Uterus (tissue), 4 donors: ENCODE results near the gene ABCA5. TPM values are rescaled to one million over a fixed set of nuclear protein-coding genes. Genes with fewer than 3 reads are reported as not detected.
"Not testable (repeated sequence)": the region's sequence is repeated elsewhere in the genome, so short reads cannot be mapped to it uniquely, and the experiment has no call there.

Source experiments
- DNase-seq, 2 donors: peaks; one replicate each; pipeline ENCODE4 v3.0.0-alpha.2; 2019 to 2020
- H3K27ac ChIP-seq, 2 donors: fragments of 200-600 bp; sonication (generic); 1 replicate in 1 of 2; 2 replicates in 1 of 2; pipeline ENCODE4 v1.5.1; 2016 to 2018
- H3K27me3 ChIP-seq, 2 donors: fragments of 200-600 bp; sonication (generic); one replicate each; pipeline ENCODE4 v1.5.1; 2018 to 2019; ENCODE audit warnings: control low read depth in 1 of 2
- H3K36me3 ChIP-seq, 2 donors: fragments of 200-600 bp; sonication (generic); one replicate each; pipeline ENCODE4 v1.5.1; 2019; ENCODE audit warnings: control low read depth in 1 of 2
- H3K4me1 ChIP-seq, 2 donors: fragments of 200-600 bp; sonication (generic); one replicate each; pipeline ENCODE4 v1.5.1; 2018 to 2019; ENCODE audit warnings: control low read depth in 1 of 2
- H3K4me3 ChIP-seq, 2 donors: fragments of 200-600 bp; sonication (generic); 1 replicate in 1 of 2; 2 replicates in 1 of 2; pipeline ENCODE4 v1.5.1; 2018 to 2019; ENCODE audit warnings: mild to moderate bottlenecking in 1 of 2
- H3K9me3 ChIP-seq, 2 donors: fragments of 200-600 bp; sonication (generic); one replicate each; pipeline ENCODE4 v1.5.1; 2019; ENCODE audit warnings: control low read depth in 1 of 2
- POLR2A ChIP-seq, 2 donors: fragments of 450-650 bp; IDR thresholded peaks; one replicate each; pipeline ENCODE4 v1.6.1; 2016; ENCODE audit warnings: antibody characterized with exemption in 2 of 2, mild to moderate bottlenecking in 1 of 2, moderate library complexity in 1 of 2
- intact Hi-C: fragments of 100-400 bp; cut with DNase I; formaldehyde crosslinking; loops from one replicate; pipeline ENCODE4 v1.15.1; 2023; ENCODE audit warnings: low total_unique reads
- total RNA-seq, 4 donors: library from RNA; depleted of rRNA in 3 of 4; stranded (reverse); fragments of >200 nt in 3 of 4; gene quantifications; one replicate each; pipeline versions ENCODE4 v1.1.0 to v1.2.4, GENCODE V29; 2014 to 2023
- TF ChIP-seq, protein P1 (sequence below), 4 experiments: fragments of 200-600 bp in 2 of 4; fragments of 450-650 bp in 2 of 4; sonication (generic) in 2 of 4; IDR thresholded peaks; one replicate each; pipeline ENCODE4 v1.5.1; 2016 to 2019; ENCODE audit warnings: antibody characterized with exemption in 4 of 4, mild to moderate bottlenecking in 2 of 4, moderate library complexity in 1 of 4
- donor health status: DM: yes; HTN: yes; CAD: no.

The ABCA5 gene
- total RNA-seq, 4 donors from 2014 or later, result 5.9 to 50.9 (median 36.3) TPM

DNA sequence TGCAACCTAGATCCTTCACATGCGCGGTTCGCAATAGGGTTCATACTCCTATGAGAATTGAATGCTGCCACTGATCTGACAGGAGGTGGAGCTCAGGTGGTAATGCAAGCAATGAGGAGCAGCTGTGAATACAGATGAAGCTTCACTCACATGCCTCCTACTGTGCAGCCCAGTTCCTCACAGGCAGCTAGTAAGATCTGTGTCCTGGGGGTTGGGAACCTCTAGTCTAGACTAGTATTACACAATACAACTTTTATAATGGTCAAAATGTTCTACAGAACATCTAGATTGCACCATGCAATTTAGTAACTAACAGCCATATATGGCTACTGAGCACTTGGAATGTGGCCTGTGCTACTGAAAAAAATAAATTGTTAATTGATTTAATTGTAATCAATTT lies 26.7 kb downstream of the ABCA5 start:
- no peaks in the 10 kb centered on the region for H3K36me3 ChIP-seq
- H3K4me1 ChIP-seq, result no peaks in the 10 kb centered on the region
- H3K4me3 ChIP-seq, result no peak overlapping the region
- no peaks in the 10 kb centered on the region for H3K9me3 ChIP-seq
- no peaks in the 10 kb centered on the region for H3K27me3 ChIP-seq
- no peak overlapping the region for H3K27ac ChIP-seq
- TF ChIP-seq, protein P1, sequence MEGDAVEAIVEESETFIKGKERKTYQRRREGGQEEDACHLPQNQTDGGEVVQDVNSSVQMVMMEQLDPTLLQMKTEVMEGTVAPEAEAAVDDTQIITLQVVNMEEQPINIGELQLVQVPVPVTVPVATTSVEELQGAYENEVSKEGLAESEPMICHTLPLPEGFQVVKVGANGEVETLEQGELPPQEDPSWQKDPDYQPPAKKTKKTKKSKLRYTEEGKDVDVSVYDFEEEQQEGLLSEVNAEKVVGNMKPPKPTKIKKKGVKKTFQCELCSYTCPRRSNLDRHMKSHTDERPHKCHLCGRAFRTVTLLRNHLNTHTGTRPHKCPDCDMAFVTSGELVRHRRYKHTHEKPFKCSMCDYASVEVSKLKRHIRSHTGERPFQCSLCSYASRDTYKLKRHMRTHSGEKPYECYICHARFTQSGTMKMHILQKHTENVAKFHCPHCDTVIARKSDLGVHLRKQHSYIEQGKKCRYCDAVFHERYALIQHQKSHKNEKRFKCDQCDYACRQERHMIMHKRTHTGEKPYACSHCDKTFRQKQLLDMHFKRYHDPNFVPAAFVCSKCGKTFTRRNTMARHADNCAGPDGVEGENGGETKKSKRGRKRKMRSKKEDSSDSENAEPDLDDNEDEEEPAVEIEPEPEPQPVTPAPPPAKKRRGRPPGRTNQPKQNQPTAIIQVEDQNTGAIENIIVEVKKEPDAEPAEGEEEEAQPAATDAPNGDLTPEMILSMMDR (IDR thresholded peaks at IDR 0.05), result no peak
- TF ChIP-seq POLR2A (IDR thresholded peaks at IDR 0.05), result no peak
- DNase-seq, result no peak
- intact Hi-C loops, result no loop called here

- H3K36me3 ChIP-seq, H3K4me1 ChIP-seq, H3K9me3 ChIP-seq, H3K4me3 ChIP-seq, DNase-seq, intact Hi-C loops, H3K27me3 ChIP-seq, H3K27ac ChIP-seq: not testable (repeated sequence)
Observed at GRCh38 chr17:69298120-69298722, 28.7 kb downstream of the ABCA5 start.

GRCh38 chr17:69287168-69287567 lies 39.8 kb downstream of the ABCA5 start:
- H3K4me3 ChIP-seq, result no peak overlapping the region
- no peak for TF ChIP-seq POLR2A (IDR thresholded peaks at IDR 0.05)
- TF ChIP-seq, protein P1 (IDR thresholded peaks at IDR 0.05), result no peak
- intact Hi-C loops, result no loop called here
- no peak overlapping the region for H3K27ac ChIP-seq
- no peaks in the 10 kb centered on the region for H3K4me1 ChIP-seq
- DNase-seq, result no peak
- no peaks in the 10 kb centered on the region for H3K9me3 ChIP-seq
- no peaks in the 10 kb centered on the region for H3K27me3 ChIP-seq
- H3K36me3 ChIP-seq, result no peaks in the 10 kb centered on the region

GRCh38 chr17:69286257-69286656 lies 40.7 kb downstream of the ABCA5 start:
- Histone ChIP-seq H3K27me3 (no peaks in the 10 kb centered on the region), H3K27ac (no peak overlapping the region), H3K36me3 (no peaks in the 10 kb centered on the region), H3K4me3 (no peak overlapping the region), H3K9me3 (no peaks in the 10 kb centered on the region), H3K4me1 (no peaks in the 10 kb centered on the region)
- DNase-seq, result no peak
- intact Hi-C loops, result no loop called here
- TF ChIP-seq, protein P1 (IDR thresholded peaks at IDR 0.05), result no peak
- TF ChIP-seq POLR2A (IDR thresholded peaks at IDR 0.05), result no peak

- no peaks in the 10 kb centered on the region for H3K36me3 ChIP-seq
- H3K9me3 ChIP-seq, result no peaks in the 10 kb centered on the region
- no peak for TF ChIP-seq POLR2A (IDR thresholded peaks at IDR 0.05)
- TF ChIP-seq, protein P1 (IDR thresholded peaks at IDR 0.05), result no peak
Observed at GRCh38 chr17:69284646-69285045, 42.3 kb downstream of the ABCA5 start.

DNA sequence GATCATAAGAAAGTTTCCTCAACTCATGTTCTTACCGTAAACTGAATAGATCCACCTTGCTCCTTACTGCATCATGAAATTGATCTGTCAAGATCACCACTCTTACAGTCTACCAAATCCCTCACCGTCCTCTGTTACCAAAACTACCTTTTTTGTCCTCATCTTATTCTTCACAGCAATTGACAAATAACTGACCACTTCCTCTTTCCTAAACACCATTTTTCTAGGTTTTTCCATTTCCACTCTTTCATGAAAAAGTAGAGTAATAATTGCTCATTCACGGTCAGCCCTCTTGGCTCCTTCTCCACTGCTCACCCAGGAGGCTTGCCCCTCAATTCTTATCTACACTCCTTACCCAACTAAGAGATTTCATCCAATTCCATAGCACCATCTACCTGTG lies 44.9 kb downstream of the ABCA5 start:
- no peak for DNase-seq
- H3K9me3 ChIP-seq, result no peaks in the 10 kb centered on the region
- TF ChIP-seq, protein P1 (IDR thresholded peaks at IDR 0.05), result no peak
- TF ChIP-seq POLR2A (IDR thresholded peaks at IDR 0.05), result no peak
- no peak overlapping the region for H3K4me3 ChIP-seq
- no peaks in the 10 kb centered on the region for H3K36me3 ChIP-seq
- H3K4me1 ChIP-seq, result no peaks in the 10 kb centered on the region
- H3K27me3 ChIP-seq, result no peaks in the 10 kb centered on the region
- intact Hi-C loops, result no loop called here
- H3K27ac ChIP-seq, result no peak overlapping the region

More at GRCh38 chr17:69284646-69285045, 42.3 kb downstream of the ABCA5 start:
- no peak overlapping the region for H3K27ac ChIP-seq
- no peaks in the 10 kb centered on the region for H3K4me1 ChIP-seq
- no peak overlapping the region for H3K4me3 ChIP-seq
- DNase-seq, result no peak
- intact Hi-C loops, result no loop called here
- no peaks in the 10 kb centered on the region for H3K27me3 ChIP-seq

DNA sequence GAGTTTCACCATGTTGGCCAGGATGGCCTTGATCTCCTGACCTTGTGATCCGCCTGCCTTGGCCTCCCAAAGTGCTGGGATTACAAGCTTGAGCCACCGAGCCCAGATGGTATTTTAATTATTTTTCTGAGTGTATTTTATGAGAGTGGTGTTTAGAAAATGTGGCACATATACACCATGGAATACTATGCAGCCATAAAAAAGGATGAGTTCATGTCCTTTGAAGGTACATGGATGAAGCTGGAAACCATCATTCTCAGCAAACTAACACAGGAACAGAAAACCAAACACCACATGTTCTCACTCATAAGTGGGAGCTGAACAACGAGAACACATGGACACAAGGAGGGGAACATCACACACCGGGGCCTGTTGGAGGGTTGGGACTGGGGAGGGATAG lies 50.7 kb downstream of the ABCA5 start:
- DNase-seq, H3K36me3 ChIP-seq, intact Hi-C loops: not testable (repeated sequence)

More for the DNA sequence above, 50.7 kb downstream of the ABCA5 start:
- not testable (repeated sequence) for H3K27me3 ChIP-seq, H3K4me1 ChIP-seq, H3K4me3 ChIP-seq, H3K27ac ChIP-seq, H3K9me3 ChIP-seq
